HCT116 (cell line): Measurements from ENCODE around the gene MEIS2. TPM values are rescaled to one million over a fixed set of nuclear protein-coding genes. Genes with fewer than 3 reads are reported as not detected.
A peak's percentile ranks its signal among the peaks of the same experiment; 100 is the strongest.

Experiments
- ATAC-seq: fragments of 200-7000 bp; cut with Tn5 transposase; 2 replicates; pipeline ENCODE4 v1.9.1; 2020; ENCODE audit warnings: mild to moderate bottlenecking, moderate library complexity
- BruUV-seq: library from RNA; stranded (reverse); fragments of 400-500 nt; replicated peaks from 2 replicates; lab custom pipeline; 2021; lab: Mats Ljungman, UMichigan
- CTCF ChIA-PET: fragments of 300-600 bp; sonication (Branson Sonifier 250); formaldehyde crosslinking; loops from one replicate; lab custom pipeline; 2021; ENCODE audit warnings: antibody characterized with exemption; lab: Charles Lee
- POLR2A ChIA-PET: fragments of 300-600, 350-600 bp; sonication (Branson Sonifier 250); formaldehyde crosslinking; loops from one replicate; lab custom pipeline; 2021; ENCODE audit warnings: antibody characterized with exemption; lab: Charles Lee
- RAD21 ChIA-PET, 2 experiments: fragments of 300-600 bp; sonication (Branson Sonifier 250); formaldehyde crosslinking; loops; one replicate each; lab custom pipeline; 2023; ENCODE audit warnings: low total read pairs in 2 of 2; ENCODE audit not compliant: uncharacterized antibody in 2 of 2, unreplicated experiment in 2 of 2, low non-redundant PET in 1 of 2; lab: Charles Lee
- DNase-seq: peaks from one replicate; pipeline ENCODE4 v3.0.0-alpha.2; 2010; ENCODE audit warnings: low read depth, low spot score
- H2AFZ ChIP-seq: fragments of 200-600 bp; shearing (Covaris generic), sonication (generic); 2 replicates; pipeline ENCODE4 v1.6.1; 2017; ENCODE audit warnings: low read depth, mixed run types, mixed read lengths, antibody characterized with exemption, low read length; ENCODE audit not compliant: poor library complexity, severe bottlenecking
- H3K27ac ChIP-seq: 2 replicates; pipeline ENCODE4 v1.5.1; 2012; ENCODE audit warnings: low read depth, low read length
- H3K27me3 ChIP-seq: fragments of 200-600 bp; sonication (generic); 2 replicates; pipeline ENCODE4 v1.6.1; 2016; ENCODE audit warnings: mixed run types, low read length, mixed read lengths; ENCODE audit not compliant: insufficient read depth
- H3K36me3 ChIP-seq, 2 experiments: fragments of 200-500 bp in 1 of 2; fragments of 200-600 bp in 1 of 2; sonication (Bioruptor generic) in 1 of 2; sonication (generic) in 1 of 2; 2 replicates each; pipeline versions ENCODE4 v1.5.1 to v1.6.1; 2014 to 2016; ENCODE audit warnings: low read length in 2 of 2, inconsistent platforms in 1 of 2, mixed read lengths in 1 of 2, mixed run types in 1 of 2; ENCODE audit not compliant: insufficient read depth in 2 of 2, control insufficient read depth in 1 of 2
- H3K4me1 ChIP-seq, 2 experiments: fragments of 200-600 bp in 1 of 2; sonication (generic) in 1 of 2; 2 replicates each; pipeline versions ENCODE4 v1.5.1 to v1.6.1; 2012 to 2017; ENCODE audit warnings: low read length in 2 of 2, inconsistent platforms in 1 of 2, mild to moderate bottlenecking in 1 of 2, mixed read lengths in 1 of 2, mixed run types in 1 of 2, moderate library complexity in 1 of 2; ENCODE audit not compliant: insufficient read depth in 2 of 2, control insufficient read depth in 1 of 2
- H3K4me2 ChIP-seq: fragments of 200-600 bp; sonication (generic); 2 replicates; pipeline ENCODE4 v1.6.1; 2017; ENCODE audit warnings: mixed run types, low read length, mixed read lengths
- H3K4me3 ChIP-seq, 2 experiments: fragments of 200-600 bp in 1 of 2; sonication (generic) in 1 of 2; replicated peaks in 1 of 2; 2 replicates each; pipeline ENCODE4 v1.5.1; 2011 to 2016; ENCODE audit warnings: low read length in 2 of 2, control low read depth in 1 of 2, low read depth in 1 of 2, mild to moderate bottlenecking in 1 of 2, mixed read lengths in 1 of 2, mixed run types in 1 of 2
- H3K79me2 ChIP-seq: fragments of 200-600 bp; sonication (generic); 2 replicates; pipeline ENCODE4 v1.6.1; 2017; ENCODE audit warnings: mild to moderate bottlenecking, mixed run types, low read length, moderate library complexity, mixed read lengths; ENCODE audit not compliant: insufficient read depth
- H3K9ac ChIP-seq: fragments of 200-600 bp; sonication (generic); 2 replicates; pipeline ENCODE4 v1.6.1; 2016; ENCODE audit warnings: low read length, mixed read lengths
- H3K9me2 ChIP-seq: fragments of 200-600 bp; sonication (generic), shearing (Covaris generic); 2 replicates; pipeline ENCODE4 v1.6.1; 2017; ENCODE audit warnings: mixed run types, mild to moderate bottlenecking, moderate library complexity; ENCODE audit not compliant: insufficient read depth
- H3K9me3 ChIP-seq, 2 experiments: fragments of 200-500 bp in 1 of 2; fragments of 200-600 bp in 1 of 2; sonication (Bioruptor generic) in 1 of 2; sonication (generic) in 1 of 2; 2 replicates each; pipeline ENCODE4 v1.6.1; 2014 to 2017; ENCODE audit warnings: low read length in 2 of 2, mixed read lengths in 2 of 2, inconsistent platforms in 1 of 2, low read depth in 1 of 2, mild to moderate bottlenecking in 1 of 2, mixed run types in 1 of 2, moderate library complexity in 1 of 2; ENCODE audit not compliant: control insufficient read depth in 1 of 2, insufficient read depth in 1 of 2
- H4K20me1 ChIP-seq: fragments of 200-600 bp; sonication (generic), shearing (Covaris generic); 2 replicates; pipeline ENCODE4 v1.6.1; 2017; ENCODE audit warnings: mixed run types, mild to moderate bottlenecking, moderate library complexity; ENCODE audit not compliant: insufficient read depth
- CBX3 ChIP-seq: IDR thresholded peaks from 2 replicates; pipeline ENCODE4 v1.6.1; 2012; ENCODE audit warnings: low read depth
- CTCF ChIP-seq, 3 experiments: fragments of 200-600 bp in 1 of 3; sonication (generic) in 1 of 3; IDR thresholded peaks in 2 of 3; conservative IDR thresholded peaks in 1 of 3; 2 replicates each; pipeline ENCODE4 v1.5.1; 2012 to 2017; ENCODE audit warnings: low read depth in 2 of 3, low read length in 2 of 3, antibody characterized with exemption in 1 of 3, borderline replicate concordance in 1 of 3, control low read depth in 1 of 3, mild to moderate bottlenecking in 1 of 3, mixed read lengths in 1 of 3, mixed run types in 1 of 3, moderate library complexity in 1 of 3; ENCODE audit not compliant: insufficient read depth in 1 of 3
- EGR1 ChIP-seq: IDR thresholded peaks from 2 replicates; pipeline ENCODE4 v1.6.1; 2012; ENCODE audit warnings: low read depth
- FOSL1 ChIP-seq: IDR thresholded peaks from 2 replicates; pipeline ENCODE4 v1.6.1; 2012; ENCODE audit warnings: low read depth
- JUND ChIP-seq: IDR thresholded peaks from 2 replicates; pipeline ENCODE4 v1.6.1; 2012
- POLR2A ChIP-seq: IDR thresholded peaks from 2 replicates; pipeline ENCODE4 v1.7.0; 2011; ENCODE audit warnings: borderline replicate concordance; ENCODE audit not compliant: insufficient read depth, insufficient read length; ENCODE audit errors: extremely low read depth
- POLR2AphosphoS5 ChIP-seq: IDR thresholded peaks from 2 replicates; pipeline ENCODE4 v1.6.1; 2011; ENCODE audit warnings: mild to moderate bottlenecking, low read depth, low read length, moderate library complexity
- RAD21 ChIP-seq: IDR thresholded peaks from 2 replicates; pipeline ENCODE4 v1.6.1; 2012; ENCODE audit warnings: low read depth, mild to moderate bottlenecking
- SIN3A ChIP-seq: IDR thresholded peaks from 2 replicates; pipeline ENCODE4 v1.6.1; 2012; ENCODE audit warnings: low read depth
- SP1 ChIP-seq: IDR thresholded peaks from 2 replicates; pipeline ENCODE4 v1.6.1; 2012; ENCODE audit warnings: low read depth
- SRF ChIP-seq: IDR thresholded peaks from 2 replicates; pipeline ENCODE4 v1.6.1; 2012; ENCODE audit warnings: low read depth
- TCF7L2 ChIP-seq: IDR thresholded peaks from 2 replicates; pipeline ENCODE4 v1.7.0; 2011; ENCODE audit warnings: borderline replicate concordance, inconsistent platforms; ENCODE audit not compliant: insufficient read depth, insufficient read length; ENCODE audit errors: extremely low read depth
- YY1 ChIP-seq: IDR thresholded peaks from 2 replicates; pipeline ENCODE4 v1.6.1; 2011; ENCODE audit warnings: low read length, low read depth, moderate library complexity, mild to moderate bottlenecking; ENCODE audit not compliant: insufficient replicate concordance; ENCODE audit errors: extremely low read depth
- ZBTB33 ChIP-seq: IDR thresholded peaks from 2 replicates; pipeline ENCODE4 v1.6.1; 2011; ENCODE audit warnings: mild to moderate bottlenecking, low read length, moderate library complexity; ENCODE audit not compliant: insufficient replicate concordance; ENCODE audit errors: extremely low read depth
- ZFX ChIP-seq: fragments of 450-650 bp; IDR thresholded peaks from 2 replicates; pipeline ENCODE4 v1.6.1; 2017
- intact Hi-C: fragments of 100-400 bp; cut with micrococcal nuclease; formaldehyde crosslinking; loops from 2 replicates; pipeline ENCODE4 v1.10.0; 2022
- total RNA-seq: library from RNA; stranded (reverse); gene quantifications from one replicate; pipeline ENCODE4 v1.2.1, GENCODE V29; 2021; ENCODE audit not compliant: unreplicated experiment
- TF ChIP-seq, protein P1 (sequence below): IDR thresholded peaks from 2 replicates; pipeline ENCODE4 v1.6.1; 2012
- TF ChIP-seq, protein P2 (sequence below): IDR thresholded peaks from 2 replicates; pipeline ENCODE4 v1.6.1; 2012; ENCODE audit warnings: low read depth

MEIS2 gene
- total RNA-seq, 1 experiment from 2014 or later, result 11.5 TPM

DNA sequence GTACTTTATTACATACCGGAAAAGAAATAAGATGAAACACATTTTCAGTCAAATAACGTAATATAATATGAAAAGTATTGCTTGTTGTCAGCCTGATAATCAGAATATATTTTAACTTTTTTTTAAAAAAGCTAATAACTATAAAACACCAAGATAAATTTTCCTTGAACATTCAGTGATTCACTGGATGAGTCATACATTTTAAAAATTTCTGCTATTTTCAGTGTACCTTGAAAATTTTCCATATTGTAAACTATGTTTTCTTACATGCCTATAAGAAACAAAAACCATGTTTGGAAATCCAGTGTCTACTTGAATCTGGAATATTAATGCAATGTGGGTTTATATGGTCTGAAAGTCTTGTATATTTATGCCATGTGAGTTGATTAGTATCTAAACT is 36.3 kb upstream of the MEIS2 start:
- Histone ChIP-seq H3K9me2 (no peaks in the 10 kb centered on the region), H4K20me1 (no peaks in the 10 kb centered on the region), H3K36me3 (no peaks in the 10 kb centered on the region), H3K79me2 (no peaks in the 10 kb centered on the region), H3K4me2 (no peak overlapping the region), H3K9ac (no peak overlapping the region), H3K27me3 (no peaks in the 10 kb centered on the region), H2AFZ (peak overlapping the region; percentile 51), H3K27ac (no peak overlapping the region), H3K9me3 (no peaks in the 10 kb centered on the region), H3K4me3 (no peak overlapping the region), H3K4me1 (no peaks in the 10 kb centered on the region)
- CTCF ChIA-PET, result interaction anchor here (2.0 kb wide), 1 partner anchor 10 kb away, joined by 5 read pairs; no protein-coding TSS in a partner anchor
- RAD21 ChIA-PET, result no interaction called here
- BruUV-seq, result no TSS peak
- intact Hi-C loops, result loop anchor here (5.0 to 10.0 kb wide), 2 partner anchors 746 to 1382 kb away; no protein-coding TSS in a partner anchor
- DNase-seq (no peak), ATAC-seq (no peak)
- TF ChIP-seq RAD21 (no peak), EGR1 (no peak), CBX3 (no peak), POLR2AphosphoS5 (no peak), TCF7L2 (no peak), YY1 (no peak), SIN3A (no peak), SRF (no peak), FOSL1 (no peak), CTCF (IDR thresholded peaks at IDR 0.05 in 2 of 3, conservative IDR thresholded peaks at IDR 0.05 in 1 of 3; ENCODE audit: borderline replicate concordance in 1 of 3, insufficient read depth in 1 of 3, low read depth in 2 of 3, low read length in 2 of 3) (no peak), ZFX (no peak), POLR2A (no peak), SP1 (no peak), ZBTB33 (no peak), JUND (no peak)
- TF ChIP-seq, protein P1, sequence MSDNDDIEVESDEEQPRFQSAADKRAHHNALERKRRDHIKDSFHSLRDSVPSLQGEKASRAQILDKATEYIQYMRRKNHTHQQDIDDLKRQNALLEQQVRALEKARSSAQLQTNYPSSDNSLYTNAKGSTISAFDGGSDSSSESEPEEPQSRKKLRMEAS, result no peak
- TF ChIP-seq, protein P2, sequence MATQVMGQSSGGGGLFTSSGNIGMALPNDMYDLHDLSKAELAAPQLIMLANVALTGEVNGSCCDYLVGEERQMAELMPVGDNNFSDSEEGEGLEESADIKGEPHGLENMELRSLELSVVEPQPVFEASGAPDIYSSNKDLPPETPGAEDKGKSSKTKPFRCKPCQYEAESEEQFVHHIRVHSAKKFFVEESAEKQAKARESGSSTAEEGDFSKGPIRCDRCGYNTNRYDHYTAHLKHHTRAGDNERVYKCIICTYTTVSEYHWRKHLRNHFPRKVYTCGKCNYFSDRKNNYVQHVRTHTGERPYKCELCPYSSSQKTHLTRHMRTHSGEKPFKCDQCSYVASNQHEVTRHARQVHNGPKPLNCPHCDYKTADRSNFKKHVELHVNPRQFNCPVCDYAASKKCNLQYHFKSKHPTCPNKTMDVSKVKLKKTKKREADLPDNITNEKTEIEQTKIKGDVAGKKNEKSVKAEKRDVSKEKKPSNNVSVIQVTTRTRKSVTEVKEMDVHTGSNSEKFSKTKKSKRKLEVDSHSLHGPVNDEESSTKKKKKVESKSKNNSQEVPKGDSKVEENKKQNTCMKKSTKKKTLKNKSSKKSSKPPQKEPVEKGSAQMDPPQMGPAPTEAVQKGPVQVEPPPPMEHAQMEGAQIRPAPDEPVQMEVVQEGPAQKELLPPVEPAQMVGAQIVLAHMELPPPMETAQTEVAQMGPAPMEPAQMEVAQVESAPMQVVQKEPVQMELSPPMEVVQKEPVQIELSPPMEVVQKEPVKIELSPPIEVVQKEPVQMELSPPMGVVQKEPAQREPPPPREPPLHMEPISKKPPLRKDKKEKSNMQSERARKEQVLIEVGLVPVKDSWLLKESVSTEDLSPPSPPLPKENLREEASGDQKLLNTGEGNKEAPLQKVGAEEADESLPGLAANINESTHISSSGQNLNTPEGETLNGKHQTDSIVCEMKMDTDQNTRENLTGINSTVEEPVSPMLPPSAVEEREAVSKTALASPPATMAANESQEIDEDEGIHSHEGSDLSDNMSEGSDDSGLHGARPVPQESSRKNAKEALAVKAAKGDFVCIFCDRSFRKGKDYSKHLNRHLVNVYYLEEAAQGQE, result no peak
- TF ChIP-seq, all 23 proteins: peak for 0
- POLR2A ChIA-PET, result no interaction called here
